Stimulated activated effector memory CD8-positive, alpha-beta T cell treated with anti-CD3 and anti-CD28 coated beads, Interleukin-12 subunit alpha, Interleukin-12 subunit beta, amount 100 ng/mL, for 72 hours (primary cell): ENCODE results near the gene EIF1AD.

ENCODE experiments used
- ATAC-seq: fragments of 150-1000 bp; cut with Tn5 transposase; 2 replicates; pipeline ENCODE4 v1.10.0; 2021
- DNase-seq, 2 donors: peaks; one replicate each; pipeline ENCODE4 v3.0.0; 2021 to 2022; ENCODE audit warnings: low spot score in 2 of 2
- H3K27ac Mint-ChIP-seq: one replicate; pipeline ENCODE4 v1.8.0; 2022; ENCODE audit warnings: mild to moderate bottlenecking, mixed read lengths
- H3K36me3 Mint-ChIP-seq: one replicate; pipeline ENCODE4 v1.8.0; 2022; ENCODE audit warnings: mild to moderate bottlenecking, mixed read lengths
- H3K4me1 Mint-ChIP-seq: one replicate; pipeline ENCODE4 v1.8.0; 2022; ENCODE audit warnings: mixed read lengths
- H3K4me3 Mint-ChIP-seq: one replicate; pipeline ENCODE4 v1.8.0; 2022; ENCODE audit warnings: mild to moderate bottlenecking, mixed read lengths
- H3K9me3 Mint-ChIP-seq: one replicate; pipeline ENCODE4 v1.8.0; 2022; ENCODE audit warnings: mixed read lengths

EIF1AD gene

GRCh38 chr11:66001942-66002647 lies at the start of gene EIF1AD, which contains the start of gene BANF1:
Gene EIF1AD (minus strand): TSS chr11:66002157. CDS start chr11:66000389, 1,768 bp downstream.
Gene BANF1 (plus strand): TSS chr11:66002503. CDS start chr11:66003251, 748 bp downstream.
- Mint-ChIP-seq H3K36me3 (peaks cover 85% of the 10 kb centered on the region), H3K4me1 (peaks cover 31% of the 10 kb centered on the region), H3K9me3 (no peaks in the 10 kb centered on the region), H3K27ac (peak within 1 kb of the TSS; percentile 96), H3K4me3 (peak within 1 kb of the TSS; percentile 99)
- peak; percentile 90 to 98 for DNase-seq
- ATAC-seq: peak; percentile 92

- Mint-ChIP-seq H3K36me3 (peaks cover 46% of the 10 kb centered on the region), H3K4me3 (peak overlapping the region; percentile 100), H3K4me1 (peaks cover 31% of the 10 kb centered on the region), H3K9me3 (no peaks in the 10 kb centered on the region), H3K27ac (peak overlapping the region; percentile 100)
- ATAC-seq (no peak), DNase-seq (no peak)
Observed at GRCh38 chr11:66051371-66051765, 49.4 kb upstream of the EIF1AD start.

DNA sequence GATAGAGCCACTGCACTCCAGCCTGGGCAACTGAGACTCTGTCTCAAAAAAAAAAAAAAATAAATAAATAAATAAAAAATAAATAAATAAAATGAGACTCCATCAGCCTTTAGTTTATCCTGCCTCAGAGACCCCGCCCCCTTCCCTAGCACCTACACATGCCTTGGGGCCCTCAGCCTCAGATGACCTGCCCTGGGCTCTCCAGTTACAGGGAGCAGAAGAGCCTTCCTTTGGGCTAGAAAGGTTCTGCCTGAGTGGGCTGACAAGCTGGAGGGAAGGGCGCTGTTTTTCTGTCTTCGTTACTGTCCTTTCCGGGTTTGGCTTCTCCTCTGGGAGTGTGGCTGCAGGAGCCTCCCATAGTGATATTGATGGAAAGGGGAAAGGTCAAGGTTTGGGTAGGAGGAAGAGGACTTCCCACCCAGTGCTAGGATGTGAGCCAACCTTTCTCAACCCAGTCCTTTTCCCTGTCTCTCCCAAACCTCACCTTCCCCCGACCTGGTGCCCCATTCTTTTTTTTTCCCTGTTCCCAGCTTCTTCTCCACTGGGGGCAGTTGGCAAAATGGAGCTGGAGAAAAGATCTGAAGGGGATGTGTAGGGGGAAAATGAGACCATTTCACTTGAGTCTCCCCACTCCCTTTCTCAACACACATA lies 48.7 kb upstream of the EIF1AD start:
- Mint-ChIP-seq H3K27ac (peak overlapping the region; percentile 100), H3K4me3 (peak overlapping the region; percentile 100), H3K9me3 (no peaks in the 10 kb centered on the region), H3K4me1 (peaks cover 34% of the 10 kb centered on the region), H3K36me3 (peaks cover 40% of the 10 kb centered on the region)
- DNase-seq (no peak), ATAC-seq (no peak)

GRCh38 chr11:66048547-66049323 lies 46.8 kb upstream of the EIF1AD start, which contains the start of gene GAL3ST3:
Gene GAL3ST3 (minus strand): TSS chr11:66049161. CDS start chr11:66045415, 3,746 bp downstream.
- H3K4me3 Mint-ChIP-seq: no peak within 1 kb of the TSS

GRCh38 chr11:66047541-66048365 lies 45.8 kb upstream of the EIF1AD start:
- no peaks in the 10 kb centered on the region for H3K9me3 Mint-ChIP-seq

More at GRCh38 chr11:66048547-66049323, 46.8 kb upstream of the EIF1AD start, which contains the start of gene GAL3ST3:
- H3K36me3 Mint-ChIP-seq: peaks cover 27% of the 10 kb centered on the region
- ATAC-seq (no peak), DNase-seq (no peak)
- no peaks in the 10 kb centered on the region for H3K9me3 Mint-ChIP-seq
- peaks cover 43% of the 10 kb centered on the region for H3K4me1 Mint-ChIP-seq
- H3K27ac Mint-ChIP-seq: peak within 1 kb of the TSS; percentile 48

DNA sequence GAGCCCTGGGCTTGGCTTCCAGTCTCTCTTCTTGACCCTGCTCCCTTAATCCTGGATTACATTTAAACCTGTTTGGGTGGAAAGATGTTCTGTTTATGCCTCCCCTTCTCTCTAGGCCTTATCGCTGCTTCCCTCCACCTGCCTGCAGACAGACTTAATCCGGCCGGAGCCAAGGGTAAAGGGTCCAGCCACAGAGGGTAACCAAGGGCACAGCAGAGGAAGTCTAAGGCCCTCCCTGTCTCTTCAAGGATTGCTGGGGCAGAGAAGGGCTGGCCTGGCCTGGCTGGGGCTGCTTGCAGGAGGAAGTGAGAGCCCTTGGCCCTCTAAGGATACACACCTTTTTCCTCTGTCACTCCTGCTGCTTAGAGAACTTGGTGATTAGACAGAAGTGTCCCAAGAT lies 44.9 kb upstream of the EIF1AD start:
- Mint-ChIP-seq H3K9me3 (no peaks in the 10 kb centered on the region), H3K36me3 (peaks cover 8% of the 10 kb centered on the region), H3K27ac (no peak overlapping the region), H3K4me1 (peaks cover 38% of the 10 kb centered on the region), H3K4me3 (no peak overlapping the region)
- ATAC-seq (no peak), DNase-seq (no peak)

More at GRCh38 chr11:66047541-66048365, 45.8 kb upstream of the EIF1AD start:
- H3K4me1 Mint-ChIP-seq: peaks cover 43% of the 10 kb centered on the region
- peaks cover 17% of the 10 kb centered on the region for H3K36me3 Mint-ChIP-seq
- ATAC-seq: no peak
- H3K27ac Mint-ChIP-seq: no peak overlapping the region
- no peak overlapping the region for H3K4me3 Mint-ChIP-seq
- no peak for DNase-seq

GRCh38 chr11:66045177-66045639 lies 43.3 kb upstream of the EIF1AD start:
- Mint-ChIP-seq H3K27ac (peak overlapping the region; percentile 88), H3K9me3 (no peaks in the 10 kb centered on the region), H3K4me1 (peaks cover 25% of the 10 kb centered on the region), H3K4me3 (peak overlapping the region; percentile 71), H3K36me3 (peaks cover 7% of the 10 kb centered on the region)
- DNase-seq: peak; percentile 92 to 93
- peak; percentile 90 for ATAC-seq

- peak; percentile 89 for ATAC-seq
- Mint-ChIP-seq H3K27ac (peak overlapping the region; percentile 88), H3K9me3 (no peaks in the 10 kb centered on the region), H3K36me3 (peaks cover 7% of the 10 kb centered on the region), H3K4me1 (peaks cover 22% of the 10 kb centered on the region), H3K4me3 (peak overlapping the region; percentile 71)
- DNase-seq: peak in 1 of 2 donors; percentile 18
Observed at GRCh38 chr11:66044757-66045156, 42.8 kb upstream of the EIF1AD start.

DNA sequence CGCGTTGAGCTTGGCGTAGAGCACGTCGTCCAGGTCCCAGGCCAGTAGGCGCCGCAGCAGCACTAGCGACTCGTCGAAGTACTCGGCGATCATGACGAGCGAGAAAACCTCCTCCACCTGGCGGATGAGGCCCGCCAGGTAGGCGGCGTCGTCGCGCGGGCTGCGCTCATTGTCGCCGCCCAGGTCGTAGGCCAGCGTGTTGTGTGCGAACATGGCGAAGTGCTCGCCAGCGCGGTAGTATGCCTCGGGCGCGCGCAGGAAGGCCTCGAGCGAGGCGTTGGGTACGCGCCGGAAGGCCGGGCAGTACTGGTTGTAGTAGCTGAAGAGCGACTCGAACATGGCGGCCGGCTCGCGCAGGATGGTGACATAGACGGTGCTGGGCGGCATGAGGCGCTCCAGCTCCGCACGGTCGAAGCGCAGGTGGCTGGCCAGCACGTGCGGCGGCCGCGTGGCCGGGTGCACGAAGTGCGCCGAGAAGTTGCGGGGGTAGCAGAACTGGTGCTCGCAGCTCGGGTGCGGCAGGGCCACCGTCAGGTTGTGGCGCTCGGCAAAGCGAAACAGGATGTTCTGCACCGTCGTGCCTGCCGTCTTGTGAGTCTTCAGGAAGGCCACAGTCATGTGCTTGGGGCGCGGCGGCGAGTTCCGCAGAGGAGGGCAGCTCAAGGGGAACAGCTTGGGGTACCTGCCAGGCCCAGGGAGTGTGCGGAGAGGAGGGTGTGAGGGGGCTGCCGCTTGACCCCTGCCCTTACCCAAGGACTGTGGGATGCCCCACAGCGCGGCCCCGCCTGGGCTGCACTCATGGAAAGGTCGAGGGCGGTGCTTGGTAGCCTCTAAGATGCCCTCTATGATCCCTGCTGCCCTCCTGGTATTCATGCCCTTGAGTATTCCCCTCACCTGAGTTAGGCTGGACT lies 41.3 kb upstream of the EIF1AD start:
- Mint-ChIP-seq H3K36me3 (peaks cover 7% of the 10 kb centered on the region), H3K4me3 (no peak overlapping the region), H3K27ac (no peak overlapping the region), H3K9me3 (no peaks in the 10 kb centered on the region), H3K4me1 (peaks cover 17% of the 10 kb centered on the region)
- no peak for DNase-seq
- no peak for ATAC-seq

DNA sequence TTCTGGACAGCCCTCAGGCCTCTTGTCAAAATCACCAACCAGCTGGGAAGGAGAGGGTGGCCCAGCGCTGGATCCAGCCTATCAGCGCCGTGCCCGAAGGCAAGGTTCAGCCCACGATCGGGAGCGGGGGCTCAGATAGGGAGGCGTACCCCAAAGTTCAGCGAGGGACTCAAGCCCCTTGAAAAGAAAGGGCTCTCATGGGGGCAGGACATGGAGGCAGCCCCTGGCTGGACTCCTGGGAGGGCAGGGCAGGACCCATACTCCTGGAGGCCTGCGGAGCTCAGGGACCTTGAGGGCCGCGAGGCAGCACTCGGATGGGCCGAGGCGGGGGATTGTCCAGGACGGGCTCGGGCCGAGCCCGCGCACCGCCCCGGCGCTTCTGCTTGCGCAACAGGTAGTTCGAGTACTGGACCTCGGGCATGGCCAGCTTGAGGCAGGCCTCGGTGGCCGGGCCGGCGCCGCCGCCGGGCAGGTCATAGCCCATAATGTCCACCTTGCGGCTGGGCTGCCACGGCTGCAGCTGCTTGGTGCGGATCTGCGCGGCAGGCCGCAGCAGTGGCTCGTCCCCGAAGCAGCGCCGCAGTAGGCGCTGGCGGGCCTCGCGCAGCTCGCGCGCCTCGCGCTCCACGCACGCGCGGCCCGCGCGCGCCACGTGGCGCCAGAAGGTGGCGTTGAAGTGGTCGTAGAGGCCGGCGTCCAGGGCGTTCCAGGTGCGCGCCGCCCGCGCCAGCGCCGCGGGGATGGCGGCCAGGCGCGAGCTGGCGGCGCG lies 40.5 kb upstream of the EIF1AD start:
- DNase-seq: no peak
- Mint-ChIP-seq H3K27ac (no peak overlapping the region), H3K9me3 (no peaks in the 10 kb centered on the region), H3K4me1 (peaks cover 17% of the 10 kb centered on the region), H3K4me3 (no peak overlapping the region), H3K36me3 (peaks cover 7% of the 10 kb centered on the region)
- ATAC-seq: no peak

GRCh38 chr11:66039765-66040164 lies 37.8 kb upstream of the EIF1AD start:
- Mint-ChIP-seq H3K4me3 (no peak overlapping the region), H3K4me1 (peaks cover 5% of the 10 kb centered on the region), H3K27ac (peak overlapping the region; percentile 32), H3K36me3 (peaks cover under 1% of the 10 kb centered on the region), H3K9me3 (no peaks in the 10 kb centered on the region)
- DNase-seq (no peak), ATAC-seq (no peak)

DNA sequence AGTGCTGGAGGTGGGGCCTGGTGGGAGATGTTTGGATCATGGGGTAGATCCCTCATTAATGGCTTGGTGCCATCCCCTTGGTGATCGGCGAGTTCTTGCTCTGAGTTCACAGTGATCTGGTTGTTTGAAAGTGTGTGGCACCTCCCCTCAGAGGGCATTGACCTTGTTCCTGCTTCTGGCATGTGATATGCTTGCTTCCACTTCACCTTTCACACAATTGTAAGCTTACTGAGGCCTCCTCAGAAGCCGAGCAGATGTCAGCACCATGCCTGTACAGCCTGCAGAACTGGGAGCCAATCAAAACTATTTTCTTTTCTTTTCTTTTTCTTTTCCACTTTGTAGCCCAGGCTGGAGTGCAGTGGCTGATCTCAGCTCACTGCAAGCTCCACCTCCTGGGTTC lies 35.4 kb upstream of the EIF1AD start:
- H3K4me3 Mint-ChIP-seq: no peak overlapping the region
- H3K36me3 Mint-ChIP-seq: no peaks in the 10 kb centered on the region
- no peak overlapping the region for H3K27ac Mint-ChIP-seq
- H3K4me1 Mint-ChIP-seq: no peaks in the 10 kb centered on the region
- ATAC-seq (no peak), DNase-seq (no peak)
- no peaks in the 10 kb centered on the region for H3K9me3 Mint-ChIP-seq

GRCh38 chr11:66036334-66036710 lies 34.4 kb upstream of the EIF1AD start:
- Mint-ChIP-seq H3K4me1 (no peaks in the 10 kb centered on the region), H3K27ac (no peak overlapping the region), H3K4me3 (no peak overlapping the region), H3K9me3 (no peaks in the 10 kb centered on the region), H3K36me3 (no peaks in the 10 kb centered on the region)
- ATAC-seq (no peak), DNase-seq (no peak)
